GM19035 (cell line): ENCODE data around the gene AMN1.
"Not testable (repeated sequence)": the region's sequence is repeated elsewhere in the genome, so short reads cannot be mapped to it uniquely, and the experiment has no call there.

ENCODE experiments used
- ATAC-seq: cut with Tn5 transposase; IDR thresholded peaks from one replicate; pipeline ENCODE4 v1.9.1; 2021; ENCODE audit not compliant: unreplicated experiment

The AMN1 gene

GRCh38 chr12:31687101-31687527, 41.7 kb downstream of the AMN1 start:
- ATAC-seq, result peak; percentile 63

- ATAC-seq, result no peak
Measured at GRCh38 chr12:31685801-31686200, 43.0 kb downstream of the AMN1 start.

- peak; percentile 90 for ATAC-seq
Measured at GRCh38 chr12:31682136-31682962, 46.5 kb downstream of the AMN1 start.

GRCh38 chr12:31672521-31672920, 56.3 kb downstream of the AMN1 start:
- ATAC-seq, result no peak

- ATAC-seq, result not testable (repeated sequence)
Measured at GRCh38 chr12:31669582-31669981, 59.2 kb downstream of the AMN1 start.

GRCh38 chr12:31669020-31669419, 59.8 kb downstream of the AMN1 start:
- ATAC-seq, result no peak

- ATAC-seq, result no peak
Measured at GRCh38 chr12:31664038-31664437, 64.8 kb downstream of the AMN1 start.

- ATAC-seq, result no peak
Measured at GRCh38 chr12:31663576-31663975, 65.2 kb downstream of the AMN1 start.

- ATAC-seq, result no peak
Measured at GRCh38 chr12:31662176-31662849, 66.5 kb downstream of the AMN1 start.

GRCh38 chr12:31659087-31659942, 69.5 kb downstream of the AMN1 start, which contains the start of gene ETFBKMT:
ETFBKMT (plus strand) TSS chr12:31659688; CDS start chr12:31661954, 2,266 bp downstream.
- peak; percentile 99 for ATAC-seq

- no peak for ATAC-seq
Measured at GRCh38 chr12:31658471-31659086, 70.2 kb downstream of the AMN1 start.

- ATAC-seq, result no peak
Measured at GRCh38 chr12:31655792-31656191, 73.0 kb downstream of the AMN1 start.

GRCh38 chr12:31655208-31655607, 73.6 kb downstream of the AMN1 start:
- no peak for ATAC-seq

- peak; percentile 40 for ATAC-seq
Measured at GRCh38 chr12:31651893-31652521, 76.8 kb downstream of the AMN1 start.

GRCh38 chr12:31650918-31651317, 77.9 kb downstream of the AMN1 start:
- no peak for ATAC-seq

- ATAC-seq, result no peak
Measured at GRCh38 chr12:31647086-31647491, 81.7 kb downstream of the AMN1 start.

- ATAC-seq, result no peak
Measured at GRCh38 chr12:31645924-31646323, 82.9 kb downstream of the AMN1 start.

- ATAC-seq, result no peak
Measured at GRCh38 chr12:31644536-31644935, 84.3 kb downstream of the AMN1 start.

- no peak for ATAC-seq
Measured at GRCh38 chr12:31641509-31642090, 87.2 kb downstream of the AMN1 start.

GRCh38 chr12:31634620-31635019, 94.2 kb downstream of the AMN1 start:
- no peak for ATAC-seq
